HTR-8/SVneo (cell line): ENCODE measurements around the gene HTR3C.
A peak's percentile ranks its signal among the peaks of the same experiment; 100 is the strongest.
"Not testable (repeated sequence)": the region's sequence is repeated elsewhere in the genome, so short reads cannot be mapped to it uniquely, and the experiment has no call there.

Source experiments
- DNase-seq: peaks from one replicate; pipeline ENCODE4 v3.0.0; 2011; ENCODE audit warnings: low spot score, mixed read lengths; ENCODE audit not compliant: insufficient read length
- FAIRE-seq: peaks from 2 replicates; lab custom pipeline; 2011; peaks lifted over from hg19 to GRCh38; lab: Jason Lieb, UNC

HTR3C gene, protein sequence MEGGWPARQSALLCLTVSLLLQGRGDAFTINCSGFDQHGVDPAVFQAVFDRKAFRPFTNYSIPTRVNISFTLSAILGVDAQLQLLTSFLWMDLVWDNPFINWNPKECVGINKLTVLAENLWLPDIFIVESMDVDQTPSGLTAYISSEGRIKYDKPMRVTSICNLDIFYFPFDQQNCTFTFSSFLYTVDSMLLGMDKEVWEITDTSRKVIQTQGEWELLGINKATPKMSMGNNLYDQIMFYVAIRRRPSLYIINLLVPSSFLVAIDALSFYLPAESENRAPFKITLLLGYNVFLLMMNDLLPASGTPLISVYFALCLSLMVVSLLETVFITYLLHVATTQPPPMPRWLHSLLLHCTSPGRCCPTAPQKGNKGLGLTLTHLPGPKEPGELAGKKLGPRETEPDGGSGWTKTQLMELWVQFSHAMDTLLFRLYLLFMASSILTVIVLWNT

DNA sequence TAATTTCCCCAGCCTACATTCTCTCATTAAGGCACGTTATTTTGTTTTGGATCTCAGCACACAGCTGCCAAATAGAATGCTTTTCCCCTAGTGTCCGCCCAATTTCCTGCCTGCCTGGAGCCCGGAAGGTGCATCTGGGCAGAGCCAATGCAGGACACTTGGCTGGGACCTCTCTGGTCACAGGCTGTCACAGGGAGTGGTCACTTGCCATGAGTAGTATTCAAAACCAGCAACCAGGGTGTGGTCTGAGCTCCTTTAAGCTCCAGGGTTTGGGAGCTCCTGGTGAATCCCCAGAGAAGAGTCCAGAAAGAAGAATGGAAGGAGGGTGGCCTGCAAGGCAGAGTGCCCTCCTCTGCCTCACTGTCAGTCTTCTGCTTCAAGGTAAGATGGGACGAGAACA is at the start of gene HTR3C:
Gene HTR3C, plus strand, starts transcription at position 281 of the 400 bp plus-strand sequence. Its CDS starts 34 bp downstream, at position 315.
- DNase-seq (no peak), FAIRE-seq (no peak)

DNA sequence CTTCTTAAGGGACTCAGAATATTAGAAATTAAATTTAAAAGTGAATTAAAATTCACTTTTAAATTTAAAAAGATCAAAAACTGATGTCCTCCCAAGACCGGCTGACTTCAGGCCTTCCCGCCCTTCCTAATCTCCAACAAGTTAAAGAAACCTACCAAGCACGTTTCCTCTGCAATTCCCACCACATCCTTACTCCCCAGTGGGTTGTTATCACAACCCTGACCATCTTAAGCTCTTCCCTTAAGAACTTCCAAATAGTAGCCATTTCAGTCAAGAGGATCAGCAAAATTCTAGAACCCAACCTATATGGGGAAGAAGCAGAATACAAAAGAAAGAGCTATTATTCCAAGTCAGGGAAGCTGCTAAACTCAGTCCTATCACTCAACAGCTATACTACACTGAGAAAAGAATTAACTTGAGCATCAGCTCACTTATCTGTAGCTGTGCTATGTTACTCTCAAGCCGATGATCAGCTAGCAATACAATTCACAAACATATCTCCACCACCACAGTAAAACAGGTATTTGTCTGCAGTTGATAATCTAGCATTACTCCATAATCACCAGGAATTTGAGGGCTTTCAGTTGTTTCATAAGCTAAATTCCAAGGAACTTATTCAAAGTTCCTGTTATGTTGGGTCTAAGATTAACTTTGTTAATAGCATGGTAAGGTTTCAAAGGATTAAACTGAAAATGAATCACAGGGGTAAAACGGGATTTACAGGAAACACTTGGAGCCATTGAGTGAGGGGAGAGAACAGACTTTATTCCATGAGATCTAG is 49.5 kb upstream of the HTR3C start:
- DNase-seq (no peak), FAIRE-seq (no peak)

DNA sequence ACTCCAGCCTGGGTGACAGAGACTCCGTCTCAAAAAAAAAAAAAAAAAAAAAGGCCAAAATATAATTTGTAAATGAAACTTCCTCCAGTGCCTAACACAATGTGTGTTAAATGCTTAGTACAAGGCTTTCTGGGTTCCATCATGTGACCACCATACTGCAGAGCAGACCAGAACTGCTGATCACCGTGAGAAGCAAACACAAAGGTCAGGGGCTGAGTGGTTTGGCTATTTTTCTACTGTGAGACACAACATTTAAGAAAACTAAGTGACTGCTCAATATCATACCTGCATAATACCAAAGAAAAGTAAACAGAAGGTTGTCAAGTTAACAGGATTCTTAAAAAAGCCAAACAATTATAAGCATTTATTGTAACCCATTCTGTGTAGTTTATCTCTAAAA is 48.4 kb upstream of the HTR3C start:
- FAIRE-seq = no peak

GRCh38 chr3:184005941-184006507 is 46.8 kb upstream of the HTR3C start:
- DNase-seq (no peak), FAIRE-seq (no peak)

More for the DNA sequence above, 48.4 kb upstream of the HTR3C start:
- DNase-seq = no peak

DNA sequence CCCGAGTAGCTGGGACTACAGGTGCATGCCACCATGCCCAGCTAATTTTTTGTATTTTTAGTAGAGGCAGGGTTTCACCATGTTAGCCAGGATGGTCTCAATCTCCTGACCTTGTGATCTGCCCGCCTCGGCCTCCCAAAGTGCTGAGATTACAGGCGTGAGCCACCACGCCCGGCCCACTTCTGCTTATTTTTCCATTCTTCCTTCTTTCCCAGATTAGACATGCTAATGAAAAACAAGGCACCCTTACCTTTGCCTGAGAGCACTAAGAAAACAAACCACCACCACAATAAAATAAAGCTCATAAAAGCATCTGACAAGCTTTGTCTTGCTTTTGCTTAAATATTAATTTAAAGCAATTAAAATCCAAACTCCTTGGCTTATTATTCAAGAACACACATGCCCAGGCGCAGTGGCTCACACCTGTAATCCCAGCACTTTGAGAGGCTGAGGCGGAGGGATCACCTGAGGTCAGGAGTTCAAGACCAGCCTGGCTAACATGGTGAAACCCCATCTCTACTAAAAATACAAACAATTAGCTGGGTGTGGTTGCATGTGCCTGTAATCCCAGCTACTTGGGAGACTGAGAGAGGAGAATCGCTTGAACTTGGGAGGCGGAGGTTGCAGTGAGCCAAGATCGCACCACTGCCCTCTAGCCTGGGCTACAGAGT is 45.6 kb upstream of the HTR3C start:
- not testable (repeated sequence) for FAIRE-seq, DNase-seq

GRCh38 chr3:184008161-184008560 is 44.7 kb upstream of the HTR3C start:
- FAIRE-seq (no peak), DNase-seq (no peak)

DNA sequence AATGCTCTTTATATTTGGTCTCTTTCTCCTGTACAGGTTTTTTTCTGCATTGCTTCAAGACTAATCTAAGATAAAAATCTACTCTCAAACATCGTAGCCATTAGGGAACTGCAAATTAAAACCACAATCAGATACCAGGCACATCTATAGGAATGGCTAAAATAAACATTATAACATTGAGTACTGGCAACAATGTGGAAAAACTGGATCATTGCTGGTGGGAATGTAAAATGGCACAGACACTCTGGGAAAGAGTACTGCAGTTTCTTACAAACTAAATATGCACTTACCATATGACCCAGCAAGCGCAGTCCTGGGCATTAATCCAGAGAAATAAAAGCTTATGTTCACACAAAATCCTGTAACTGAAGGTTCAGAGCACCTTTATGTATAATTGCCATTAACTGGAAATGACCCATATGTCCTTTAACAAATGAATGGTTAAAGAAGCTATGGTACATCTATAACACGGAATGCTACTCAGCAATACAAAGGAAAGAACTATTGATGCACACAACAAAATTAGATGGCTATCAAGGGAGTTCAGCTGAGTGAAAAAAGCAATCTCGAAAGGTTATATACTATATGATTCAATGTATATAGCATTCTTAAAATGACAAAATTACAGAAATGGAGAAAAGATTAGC is 41.5 kb upstream of the HTR3C start:
- FAIRE-seq (no peak), DNase-seq (no peak)

- no peak for FAIRE-seq
- no peak for DNase-seq
Measured at GRCh38 chr3:184011937-184012889, 40.6 kb upstream of the HTR3C start.

DNA sequence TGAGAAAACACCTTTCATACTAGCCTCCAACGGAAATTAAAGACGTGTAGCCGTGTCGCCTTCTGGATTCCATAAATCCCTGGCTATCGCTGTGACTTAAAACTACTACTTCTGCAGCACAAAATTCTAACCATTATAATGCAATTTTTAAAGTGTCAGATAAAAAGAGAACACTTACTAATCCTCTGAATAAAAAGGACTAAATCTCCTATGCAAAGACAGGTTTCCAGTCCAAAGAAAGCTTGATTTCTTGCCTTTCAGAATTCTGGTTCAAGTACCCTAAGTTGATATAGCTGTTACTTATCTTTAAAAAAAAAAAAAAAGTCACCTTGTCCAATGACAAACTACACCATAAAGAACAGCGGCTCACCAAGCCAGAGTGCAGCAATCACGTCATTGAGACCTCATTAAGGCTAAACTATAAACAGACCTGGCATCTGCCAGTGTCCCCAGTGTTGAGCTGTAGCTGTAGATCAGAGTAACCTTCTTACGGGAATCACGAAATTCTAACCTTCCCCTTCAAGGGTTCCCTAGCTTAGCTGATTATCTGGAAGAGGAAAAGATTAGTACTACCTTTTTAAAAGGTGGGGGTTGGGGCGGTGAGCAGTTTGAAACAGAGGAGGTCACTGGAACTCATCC is 37.3 kb upstream of the HTR3C start:
- DNase-seq (no peak), FAIRE-seq (no peak)

DNA sequence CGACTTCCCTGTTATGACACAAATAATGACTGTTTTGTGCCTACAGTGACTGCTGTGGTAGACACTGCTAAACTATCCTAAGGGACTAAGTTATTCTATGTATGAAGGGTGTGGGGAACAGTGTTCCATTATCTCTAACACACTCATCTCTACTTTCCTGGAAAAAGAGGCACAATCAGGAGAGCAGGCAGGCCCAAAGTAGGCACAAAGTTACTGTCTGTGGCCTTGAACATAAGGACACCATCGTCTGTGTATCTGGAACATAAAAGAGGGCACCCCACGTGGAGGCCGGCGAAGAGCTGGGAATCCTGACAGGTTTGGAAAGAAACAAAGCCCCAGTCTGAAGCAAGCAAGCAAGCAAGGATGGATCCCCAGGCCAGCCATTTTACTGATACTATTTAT is 36.7 kb upstream of the HTR3C start:
- no peak for FAIRE-seq
- DNase-seq = no peak

DNA sequence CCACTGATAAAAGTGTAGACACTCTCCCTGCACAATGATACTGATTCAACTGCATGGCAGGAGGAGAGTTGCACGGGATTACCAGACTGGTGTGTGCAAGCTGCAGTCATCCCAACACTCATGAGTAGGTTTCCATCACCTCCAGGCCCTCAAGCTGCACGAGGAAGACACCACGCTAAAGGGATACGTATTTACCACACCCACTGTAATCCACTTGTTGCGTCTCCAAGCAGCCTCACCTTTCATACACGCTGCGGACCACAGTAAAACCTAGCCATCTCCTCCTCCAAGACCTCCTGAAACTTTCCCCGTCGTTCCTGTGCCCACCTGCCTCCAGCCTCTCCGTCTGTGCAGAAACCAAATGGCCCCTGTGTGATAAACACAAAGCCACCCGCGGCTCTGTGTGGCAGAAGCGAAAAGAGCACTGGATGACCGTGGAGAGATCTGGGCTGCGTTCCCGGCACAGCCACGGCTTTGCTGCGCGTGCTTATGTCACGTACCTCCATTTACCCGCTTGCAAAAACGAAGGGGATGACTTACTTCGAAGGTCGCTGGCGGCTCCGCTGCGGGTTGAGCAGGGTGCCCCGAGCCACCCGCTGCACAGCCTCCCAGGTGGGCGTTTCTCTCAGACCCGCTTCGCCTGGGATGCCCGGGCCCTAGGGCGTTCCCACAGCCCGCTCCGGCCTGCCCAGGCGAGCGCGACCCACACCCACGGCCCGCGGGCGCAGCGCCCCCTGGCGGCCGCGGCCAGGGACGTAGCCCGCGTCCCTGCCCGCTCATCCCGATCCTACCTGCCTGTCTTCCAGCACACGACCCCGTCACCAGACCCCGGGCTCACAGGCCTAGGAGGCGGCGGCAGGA is 35.8 kb upstream of the HTR3C start:
- peak; percentile 28 for FAIRE-seq
- DNase-seq = peak; percentile 84

GRCh38 chr3:184017672-184018423 is 35.0 kb upstream of the HTR3C start, which contains the start of gene ABCC5:
ABCC5 (minus strand) TSS chr3:184017884; CDS start chr3:184014392, 3,492 bp downstream.
- peak; percentile 31 for FAIRE-seq

DNA sequence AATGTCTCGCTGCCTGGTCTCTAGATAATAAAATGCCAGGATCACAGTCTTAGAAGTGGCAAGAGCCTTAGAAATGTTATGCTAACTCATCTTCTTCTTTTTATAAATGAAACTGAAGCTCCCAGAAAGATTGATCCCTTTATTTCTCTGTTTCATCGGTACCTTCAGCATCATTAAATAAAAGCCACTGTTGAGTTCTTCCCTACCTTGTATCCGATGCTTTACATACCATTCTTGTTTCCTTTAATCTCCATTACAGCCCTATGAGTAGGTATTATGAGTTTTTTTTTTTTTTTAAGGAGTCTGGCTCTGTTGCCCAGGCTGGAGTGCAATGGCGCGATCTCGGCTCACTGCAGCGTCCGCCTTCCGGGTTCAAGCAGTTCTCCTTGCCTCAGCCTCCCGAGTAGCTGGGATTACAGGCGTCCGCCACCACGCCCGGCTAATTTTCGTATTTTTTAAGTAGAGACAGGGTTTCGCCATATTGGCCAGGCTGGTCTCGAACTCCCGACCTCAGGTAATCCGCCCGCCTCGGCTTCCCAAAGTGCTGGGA is 34.3 kb upstream of the HTR3C start:
- FAIRE-seq (no peak), DNase-seq (no peak)

More at GRCh38 chr3:184017672-184018423, 35.0 kb upstream of the HTR3C start, which contains the start of gene ABCC5:
- peak; percentile 96 for DNase-seq

GRCh38 chr3:184022323-184022722 is 30.5 kb upstream of the HTR3C start:
- FAIRE-seq = no peak
- DNase-seq = no peak

- not testable (repeated sequence) for DNase-seq, FAIRE-seq
Measured at GRCh38 chr3:184025256-184025655, 27.6 kb upstream of the HTR3C start.

- not testable (repeated sequence) for FAIRE-seq, DNase-seq
Measured at GRCh38 chr3:184028275-184028890, 24.5 kb upstream of the HTR3C start.
